ENCODE data around the gene TSPOAP1. TPM values are rescaled to one million over a fixed set of nuclear protein-coding genes. Genes with fewer than 3 reads are reported as not detected.

TSPOAP1 gene
- total and polyA plus RNA-seq, 10 of the 15 experiments (the other 5 are each of a cell fraction or from before 2014, with no cell fraction given) = 0.58 to 16.4 (median 4.2) TPM; not detected in 1

DNA sequence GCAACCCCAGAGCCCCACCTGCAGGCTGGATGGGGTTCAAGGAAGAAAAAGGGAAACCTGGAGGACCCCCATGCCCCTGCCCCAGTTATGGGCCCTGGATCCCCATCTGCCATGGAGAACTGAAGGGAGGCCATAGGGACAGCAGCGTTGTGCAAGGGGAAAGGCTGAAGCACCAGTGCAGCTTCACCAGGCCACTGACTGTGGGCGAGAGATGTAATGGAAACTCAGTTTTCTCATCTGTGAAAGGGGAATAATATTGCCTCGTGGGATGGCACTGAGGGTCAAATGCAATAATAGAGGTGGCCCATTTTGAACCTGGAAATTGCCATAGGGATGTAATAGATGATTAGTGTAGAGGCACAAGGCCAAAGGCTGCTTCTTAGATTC is 9.9 kb upstream of the TSPOAP1 start (continued):
- peak; percentile 75 for TF ChIP-seq NKRF (conservative IDR thresholded peaks at IDR 0.05)
- no peak for TF ChIP-seq EP300 (IDR thresholded peaks at IDR 0.05; ENCODE audit: borderline replicate concordance in 1 of 2, control insufficient read depth in 1 of 2, low read depth in 2 of 2, low read length in 2 of 2)
- no peak; the same call in 1 of the 2 replicates for TF ChIP-seq DPF2 (IDR thresholded peaks at IDR 0.05)
- peak; percentile 62; the same call in 1 of the 2 replicates for TF ChIP-seq NFXL1 (IDR thresholded peaks at IDR 0.05; ENCODE audit: borderline replicate concordance)
- TF ChIP-seq, protein P1, sequence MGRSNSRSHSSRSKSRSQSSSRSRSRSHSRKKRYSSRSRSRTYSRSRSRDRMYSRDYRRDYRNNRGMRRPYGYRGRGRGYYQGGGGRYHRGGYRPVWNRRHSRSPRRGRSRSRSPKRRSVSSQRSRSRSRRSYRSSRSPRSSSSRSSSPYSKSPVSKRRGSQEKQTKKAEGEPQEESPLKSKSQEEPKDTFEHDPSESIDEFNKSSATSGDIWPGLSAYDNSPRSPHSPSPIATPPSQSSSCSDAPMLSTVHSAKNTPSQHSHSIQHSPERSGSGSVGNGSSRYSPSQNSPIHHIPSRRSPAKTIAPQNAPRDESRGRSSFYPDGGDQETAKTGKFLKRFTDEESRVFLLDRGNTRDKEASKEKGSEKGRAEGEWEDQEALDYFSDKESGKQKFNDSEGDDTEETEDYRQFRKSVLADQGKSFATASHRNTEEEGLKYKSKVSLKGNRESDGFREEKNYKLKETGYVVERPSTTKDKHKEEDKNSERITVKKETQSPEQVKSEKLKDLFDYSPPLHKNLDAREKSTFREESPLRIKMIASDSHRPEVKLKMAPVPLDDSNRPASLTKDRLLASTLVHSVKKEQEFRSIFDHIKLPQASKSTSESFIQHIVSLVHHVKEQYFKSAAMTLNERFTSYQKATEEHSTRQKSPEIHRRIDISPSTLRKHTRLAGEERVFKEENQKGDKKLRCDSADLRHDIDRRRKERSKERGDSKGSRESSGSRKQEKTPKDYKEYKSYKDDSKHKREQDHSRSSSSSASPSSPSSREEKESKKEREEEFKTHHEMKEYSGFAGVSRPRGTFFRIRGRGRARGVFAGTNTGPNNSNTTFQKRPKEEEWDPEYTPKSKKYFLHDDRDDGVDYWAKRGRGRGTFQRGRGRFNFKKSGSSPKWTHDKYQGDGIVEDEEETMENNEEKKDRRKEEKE (IDR thresholded peaks at IDR 0.05) = no peak; the same call in 1 of the 2 replicates
- TF ChIP-seq IRF4 (IDR thresholded peaks at IDR 0.05; ENCODE audit: low read depth, low read length) = 0 out of 2 replicates have a peak, but pooled peaks have one; percentile 18
- TF ChIP-seq E2F8 (IDR thresholded peaks at IDR 0.05; ENCODE audit: low read depth, partially characterized antibody) = no peak
- TF ChIP-seq KDM1A (IDR thresholded peaks at IDR 0.05; ENCODE audit: borderline replicate concordance) = peak; percentile 64; the same call in 1 of the 2 replicates
- peak; percentile 89; the same call in 1 of the 2 replicates for TF ChIP-seq CHD4 (IDR thresholded peaks at IDR 0.05)
- TF ChIP-seq TCF7 (IDR thresholded peaks at IDR 0.05; ENCODE audit: borderline replicate concordance) = no peak
- no peak for TF ChIP-seq POLR2A (IDR thresholded peaks at IDR 0.05; ENCODE audit: low read depth, low read length)
- TF ChIP-seq, protein P2, sequence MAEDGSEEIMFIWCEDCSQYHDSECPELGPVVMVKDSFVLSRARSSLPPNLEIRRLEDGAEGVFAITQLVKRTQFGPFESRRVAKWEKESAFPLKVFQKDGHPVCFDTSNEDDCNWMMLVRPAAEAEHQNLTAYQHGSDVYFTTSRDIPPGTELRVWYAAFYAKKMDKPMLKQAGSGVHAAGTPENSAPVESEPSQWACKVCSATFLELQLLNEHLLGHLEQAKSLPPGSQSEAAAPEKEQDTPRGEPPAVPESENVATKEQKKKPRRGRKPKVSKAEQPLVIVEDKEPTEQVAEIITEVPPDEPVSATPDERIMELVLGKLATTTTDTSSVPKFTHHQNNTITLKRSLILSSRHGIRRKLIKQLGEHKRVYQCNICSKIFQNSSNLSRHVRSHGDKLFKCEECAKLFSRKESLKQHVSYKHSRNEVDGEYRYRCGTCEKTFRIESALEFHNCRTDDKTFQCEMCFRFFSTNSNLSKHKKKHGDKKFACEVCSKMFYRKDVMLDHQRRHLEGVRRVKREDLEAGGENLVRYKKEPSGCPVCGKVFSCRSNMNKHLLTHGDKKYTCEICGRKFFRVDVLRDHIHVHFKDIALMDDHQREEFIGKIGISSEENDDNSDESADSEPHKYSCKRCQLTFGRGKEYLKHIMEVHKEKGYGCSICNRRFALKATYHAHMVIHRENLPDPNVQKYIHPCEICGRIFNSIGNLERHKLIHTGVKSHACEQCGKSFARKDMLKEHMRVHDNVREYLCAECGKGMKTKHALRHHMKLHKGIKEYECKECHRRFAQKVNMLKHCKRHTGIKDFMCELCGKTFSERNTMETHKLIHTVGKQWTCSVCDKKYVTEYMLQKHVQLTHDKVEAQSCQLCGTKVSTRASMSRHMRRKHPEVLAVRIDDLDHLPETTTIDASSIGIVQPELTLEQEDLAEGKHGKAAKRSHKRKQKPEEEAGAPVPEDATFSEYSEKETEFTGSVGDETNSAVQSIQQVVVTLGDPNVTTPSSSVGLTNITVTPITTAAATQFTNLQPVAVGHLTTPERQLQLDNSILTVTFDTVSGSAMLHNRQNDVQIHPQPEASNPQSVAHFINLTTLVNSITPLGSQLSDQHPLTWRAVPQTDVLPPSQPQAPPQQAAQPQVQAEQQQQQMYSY (CRISPR knock-in tag; IDR thresholded peaks at IDR 0.05) = 0 out of 2 replicates have a peak, but pooled peaks have one; percentile 7
- no peak for TF ChIP-seq RELA (IDR thresholded peaks at IDR 0.05; ENCODE audit: borderline replicate concordance, partially characterized antibody)
- TF ChIP-seq ZNF24 (IDR thresholded peaks at IDR 0.05) = 0 out of 2 replicates have a peak, but pooled peaks have one; percentile 44
- TF ChIP-seq HCFC1 (IDR thresholded peaks at IDR 0.05; ENCODE audit: low read length) = 0 out of 2 replicates have a peak, but pooled peaks have one; percentile 2
- peak; percentile 74; the same call in 1 of the 2 replicates for TF ChIP-seq GATAD2B (conservative IDR thresholded peaks at IDR 0.05; ENCODE audit: low read depth)
- TF ChIP-seq BCL11A (IDR thresholded peaks at IDR 0.05; ENCODE audit: low read depth, low read length) = no peak

Measured in GM12878 (cell line).